Measurements from ENCODE around the gene ELMO3.

ELMO3 gene

GRCh38 chr16:67198238-67198734 is 645 bp upstream of the ELMO3 start:
- H3K4me1 ChIP-seq (ENCODE audit: control insufficient read depth, insufficient read depth, low read length) = peaks cover 3% of the 10 kb centered on the region
- no peak overlapping the region for H3K4me3 ChIP-seq (ENCODE audit: low read depth, low read length)
- no peak for TF ChIP-seq ZNF621 (tag by site-specific recombination; IDR thresholded peaks at IDR 0.05)
- peak; percentile 16; the same call in 1 of the 2 replicates for TF ChIP-seq GLIS2 (tag by site-specific recombination; IDR thresholded peaks at IDR 0.05)
- TF ChIP-seq ZNF600 (tag by site-specific recombination; IDR thresholded peaks at IDR 0.05) = peak; percentile 71
- TF ChIP-seq ZNF10 (tag by site-specific recombination; IDR thresholded peaks at IDR 0.05) = 0 out of 2 replicates have a peak, but pooled peaks have one; percentile 8
- TF ChIP-seq PRDM10 (tag by site-specific recombination; IDR thresholded peaks at IDR 0.05) = peak; percentile 29; the same call in 1 of the 2 replicates
- 0 out of 2 replicates have a peak, but pooled peaks have one; percentile 20 for TF ChIP-seq KLF16 (tag by site-specific recombination; IDR thresholded peaks at IDR 0.05)
- peak; percentile 98 for TF ChIP-seq CTCF (tag by site-specific recombination; IDR thresholded peaks at IDR 0.05)
- TF ChIP-seq ZNF501 (tag by site-specific recombination; IDR thresholded peaks at IDR 0.05) = no peak
- TF ChIP-seq ZNF558 (tag by site-specific recombination; IDR thresholded peaks at IDR 0.05) = no peak
- TF ChIP-seq ZIC2 (tag by site-specific recombination; IDR thresholded peaks at IDR 0.05) = 0 out of 2 replicates have a peak, but pooled peaks have one; percentile 7
- TF ChIP-seq PATZ1 (tag by site-specific recombination; IDR thresholded peaks at IDR 0.05) = peak; percentile 25; the same call in 1 of the 2 replicates
- H3K36me3 ChIP-seq (ENCODE audit: control insufficient read depth in 2 of 2, insufficient read depth in 1 of 2, low read length in 2 of 2) = peaks cover 7 to 89% of the 10 kb centered on the region in 2 experiments; a peak in 2 of 3 replicates
- no peak overlapping the region for H3K27ac ChIP-seq (ENCODE audit: extremely low read depth, low read depth, low read length)
- H3K9me3 ChIP-seq (ENCODE audit: control insufficient read depth, insufficient read depth, low read depth, low read length) = no peaks in the 10 kb centered on the region
- ChIA-PET POLR2A (interaction anchor here (0.6 to 2.1 kb wide), 12 partner anchors 9 to 237 kb away, joined by 3 to 11 read pairs (median 3); partner anchors contain the start of genes CES3 and TMEM208), CTCF (interaction anchor here (0.5 to 2.2 kb wide), 10 partner anchors 10 to 265 kb away, joined by 3 to 10 read pairs (median 3); partner anchors contain the start of gene MATCAP1)

- POLR2A ChIA-PET = interaction anchor here (1.5 kb wide), 1 partner anchor 27 kb away, joined by 4 read pairs; the partner anchor contains the start of gene TMEM208
These were observed 872 bp downstream of the ELMO3 start for GRCh38 chr16:67199808-67200198.

GRCh38 chr16:67200491-67200890 is 1.6 kb downstream of the ELMO3 start:
- ChIA-PET POLR2A (interaction anchor here (0.6 to 1.5 kb wide), 4 partner anchors 8 to 194 kb away, joined by 3 to 9 read pairs (median 4); partner anchors contain the start of genes E2F4 and TMEM208), CTCF (interaction anchor here (0.6 kb wide), 1 partner anchor 222 kb away, joined by 3 read pairs; no protein-coding TSS in a partner anchor)
- H3K4me1 ChIP-seq (ENCODE audit: control insufficient read depth, insufficient read depth, low read length) = no peaks in the 10 kb centered on the region
- H3K4me3 ChIP-seq (ENCODE audit: low read depth, low read length) = no peak overlapping the region
- no peak overlapping the region for H3K27ac ChIP-seq (ENCODE audit: extremely low read depth, low read depth, low read length)
- no peaks in the 10 kb centered on the region for H3K9me3 ChIP-seq (ENCODE audit: control insufficient read depth, insufficient read depth, low read depth, low read length)
- H3K36me3 ChIP-seq (ENCODE audit: control insufficient read depth in 2 of 2, insufficient read depth in 1 of 2, low read length in 2 of 2) = peaks cover 0 to 78% of the 10 kb centered on the region in 2 experiments; a peak in 2 of 3 replicates
- TF ChIP-seq ZNF174 (tag by site-specific recombination; IDR thresholded peaks at IDR 0.05) (no peak), ZNF121 (tag by site-specific recombination; IDR thresholded peaks at IDR 0.05) (no peak), ZSCAN5A (tag by site-specific recombination; IDR thresholded peaks at IDR 0.05) (no peak), YY1 (tag by site-specific recombination; IDR thresholded peaks at IDR 0.05) (no peak), ZNF19 (tag by site-specific recombination; IDR thresholded peaks at IDR 0.05; ENCODE audit: low read depth) (no peak), ZNF600 (tag by site-specific recombination; IDR thresholded peaks at IDR 0.05) (no peak), ZNF362 (tag by site-specific recombination; IDR thresholded peaks at IDR 0.05) (no peak), ZNF416 (tag by site-specific recombination; IDR thresholded peaks at IDR 0.05) (no peak), ZSCAN23 (tag by site-specific recombination; IDR thresholded peaks at IDR 0.05) (no peak), REPIN1 (tag by site-specific recombination; IDR thresholded peaks at IDR 0.05; ENCODE audit: low read depth) (no peak)

More at GRCh38 chr16:67199808-67200198, 872 bp downstream of the ELMO3 start:
- Histone ChIP-seq H3K4me3 (ENCODE audit: low read depth, low read length) (no peak overlapping the region), H3K36me3 (ENCODE audit: control insufficient read depth in 2 of 2, insufficient read depth in 1 of 2, low read length in 2 of 2) (peaks cover 6 to 85% of the 10 kb centered on the region in 2 experiments; a peak in 2 of 3 replicates), H3K4me1 (ENCODE audit: control insufficient read depth, insufficient read depth, low read length) (no peaks in the 10 kb centered on the region), H3K9me3 (ENCODE audit: control insufficient read depth, insufficient read depth, low read depth, low read length) (no peaks in the 10 kb centered on the region), H3K27ac (ENCODE audit: extremely low read depth, low read depth, low read length) (no peak overlapping the region)
- CTCF ChIA-PET = no interaction called here
- no peak for TF ChIP-seq KLF10 (tag by site-specific recombination; IDR thresholded peaks at IDR 0.05)
- TF ChIP-seq KLF1 (tag by site-specific recombination; IDR thresholded peaks at IDR 0.05) = peak; percentile 39
